GM23248 (cell line): ENCODE results near the gene ATP23. TPM values are rescaled to one million over a fixed set of nuclear protein-coding genes. Genes with fewer than 3 reads are reported as not detected.

Source experiments
- DNase-seq: peaks from one replicate; pipeline ENCODE4 v3.0.0-alpha.2; 2015
- H2AFZ ChIP-seq: fragments of 200-600 bp; sonication (generic); 2 replicates; pipeline ENCODE4 v1.6.1; 2016; ENCODE audit warnings: antibody characterized with exemption
- H3F3A ChIP-seq: fragments of 200-600 bp; sonication (generic); 2 replicates; pipeline ENCODE4 v1.6.1; 2016; ENCODE audit warnings: mild to moderate bottlenecking, antibody characterized with exemption, mixed run types; ENCODE audit not compliant: insufficient read depth
- H3K27ac ChIP-seq: fragments of 200-600 bp; sonication (generic); 2 replicates; pipeline ENCODE4 v1.5.1; 2016; ENCODE audit warnings: mild to moderate bottlenecking
- H3K27me3 ChIP-seq: fragments of 200-600 bp; sonication (generic); replicated peaks from 2 replicates; pipeline ENCODE4 v1.6.1; 2016; ENCODE audit warnings: mild to moderate bottlenecking; ENCODE audit not compliant: insufficient read depth
- H3K36me3 ChIP-seq: fragments of 200-600 bp; sonication (generic); 2 replicates; pipeline ENCODE4 v1.6.1; 2016; ENCODE audit warnings: low read depth, mild to moderate bottlenecking
- H3K4me1 ChIP-seq: fragments of 200-600 bp; sonication (generic); 2 replicates; pipeline ENCODE4 v1.6.1; 2016; ENCODE audit warnings: mild to moderate bottlenecking; ENCODE audit not compliant: insufficient read depth
- H3K4me2 ChIP-seq: fragments of 200-600 bp; sonication (generic); one replicate; pipeline ENCODE4 v1.6.1; 2016; ENCODE audit warnings: mild to moderate bottlenecking; ENCODE audit not compliant: unreplicated experiment
- H3K4me3 ChIP-seq: fragments of 200-600 bp; sonication (generic); 2 replicates; pipeline ENCODE4 v1.5.1; 2016; ENCODE audit warnings: mild to moderate bottlenecking
- H3K79me2 ChIP-seq: fragments of 200-600 bp; sonication (generic); 2 replicates; pipeline ENCODE4 v1.6.1; 2016; ENCODE audit warnings: mild to moderate bottlenecking; ENCODE audit not compliant: insufficient read depth
- H3K9ac ChIP-seq: fragments of 200-600 bp; sonication (generic); 2 replicates; pipeline ENCODE4 v1.6.1; 2016; ENCODE audit warnings: mild to moderate bottlenecking
- H3K9me2 ChIP-seq: fragments of 200-600 bp; sonication (generic); 2 replicates; pipeline ENCODE4 v1.6.1; 2016; ENCODE audit warnings: mixed run types, mild to moderate bottlenecking, moderate library complexity; ENCODE audit not compliant: insufficient read depth
- H3K9me3 ChIP-seq: fragments of 200-600 bp; sonication (generic); one replicate; pipeline ENCODE4 v1.6.1; 2017; ENCODE audit warnings: low read depth
- H4K20me1 ChIP-seq: fragments of 200-600 bp; sonication (generic); 2 replicates; pipeline ENCODE4 v1.6.0; 2016; ENCODE audit not compliant: insufficient read depth
- EZH2 ChIP-seq: fragments of 200-600 bp; sonication (generic); IDR thresholded peaks from 2 replicates; pipeline ENCODE4 v1.6.1; 2018; ENCODE audit warnings: antibody characterized with exemption, mild to moderate bottlenecking; ENCODE audit not compliant: insufficient read depth, poor library complexity, severe bottlenecking
- EZH2phosphoT487 ChIP-seq: fragments of 200-600 bp; sonication (generic); IDR thresholded peaks from 2 replicates; pipeline ENCODE4 v1.6.1; 2018; ENCODE audit warnings: antibody characterized with exemption, moderate library complexity, mild to moderate bottlenecking, low read depth; ENCODE audit not compliant: insufficient read depth
- WGBS, 2 experiments: methylation state at CpG; one replicate each; pipeline ENCODE4 v1.1.6; 2015 to 2017; ENCODE audit warnings: low lambda C conversion rate in 2 of 2, low coverage in 1 of 2; ENCODE audit errors: missing lambda C conversion rate in 2 of 2; 5-methylcytosine and 5-hydroxymethylcytosine counted together
- in situ Hi-C: fragments of 300-500 bp; cut with MboI; formaldehyde crosslinking; loops from 2 replicates; pipeline ENCODE4 v1.15.0; 2020
- polyA plus RNA-seq: library from polyadenylated mRNA; unstranded; fragments of >200 nt; fragmentation: Nextera tagmentation; extraction: Ambion mirVana; gene quantifications from 2 replicates; pipeline ENCODE4 v1.2.1, GENCODE V29; 2016
- total RNA-seq: library from RNA; depleted of rRNA; stranded (reverse); fragments of >200 nt; shearing (Covaris generic); gene quantifications from 2 replicates; pipeline ENCODE4 v1.2.3, GENCODE V29; 2014

The ATP23 gene
- total and polyA plus RNA-seq, 2 experiments from 2014 or later: 5.7 to 14.8 TPM

- in situ Hi-C loops: no loop called here
- Histone ChIP-seq H3K9me3 (no peaks in the 10 kb centered on the region), H3K4me1 (peaks cover 59% of the 10 kb centered on the region), H3K36me3 (no peaks in the 10 kb centered on the region), H3K27ac (no peak overlapping the region), H3K4me3 (peak overlapping the region; percentile 65), H3K9ac (peak overlapping the region; percentile 86), H4K20me1 (no peaks in the 10 kb centered on the region), H3K27me3 (no peaks in the 10 kb centered on the region), H2AFZ (peak overlapping the region; percentile 76), H3K4me2 (peak overlapping the region; percentile 78), H3K79me2 (no peaks in the 10 kb centered on the region), H3K9me2 (no peaks in the 10 kb centered on the region), H3F3A (peaks cover 45% of the 10 kb centered on the region)
- DNase-seq: no peak
- no peak for TF ChIP-seq EZH2phosphoT487
- TF ChIP-seq EZH2: no peak
- 61 to 66% methylated on average over 8 to 10 of the region's 10 CpGs for WGBS, 2 experiments
These were observed 43.9 kb upstream of the ATP23 start for GRCh38 chr12:57897286-57897974.

- Histone ChIP-seq H3K9me2 (no peaks in the 10 kb centered on the region), H3K4me1 (peaks cover 49% of the 10 kb centered on the region), H3K4me2 (peak overlapping the region; percentile 51), H3K9me3 (no peaks in the 10 kb centered on the region), H3F3A (peaks cover 35% of the 10 kb centered on the region), H3K27me3 (no peaks in the 10 kb centered on the region), H3K36me3 (no peaks in the 10 kb centered on the region), H3K79me2 (no peaks in the 10 kb centered on the region), H3K27ac (peak overlapping the region; percentile 39), H3K4me3 (no peak overlapping the region), H4K20me1 (no peaks in the 10 kb centered on the region), H3K9ac (peak overlapping the region; percentile 39; the same call in 1 of the 2 replicates), H2AFZ (peak overlapping the region; percentile 32; the same call in 1 of the 2 replicates)
- no peak for TF ChIP-seq EZH2phosphoT487
- TF ChIP-seq EZH2: no peak
- in situ Hi-C loops: no loop called here
- DNase-seq: peak; percentile 15
- 37 to 40% methylated on average over 5 of the region's 5 CpGs for WGBS, 2 experiments
These were observed 42.9 kb upstream of the ATP23 start for GRCh38 chr12:57898308-57898970.

- no peaks in the 10 kb centered on the region for H3K79me2 ChIP-seq
- no peaks in the 10 kb centered on the region for H3K9me3 ChIP-seq
- H3K4me3 ChIP-seq: no peak overlapping the region
- H3K27ac ChIP-seq: peak overlapping the region; percentile 39
- H3K9ac ChIP-seq: peak overlapping the region; percentile 39; the same call in 1 of the 2 replicates
- no peaks in the 10 kb centered on the region for H3K36me3 ChIP-seq
- peak overlapping the region; percentile 32; the same call in 1 of the 2 replicates for H2AFZ ChIP-seq
- H3K4me2 ChIP-seq: peak overlapping the region; percentile 51
- peaks cover 29% of the 10 kb centered on the region for H3F3A ChIP-seq
- H3K9me2 ChIP-seq: no peaks in the 10 kb centered on the region
- 59 to 60% methylated on average over 10 of the region's 10 CpGs for WGBS, 2 experiments
- in situ Hi-C loops: no loop called here
- H4K20me1 ChIP-seq: no peaks in the 10 kb centered on the region
- DNase-seq: peak; percentile 74
- H3K27me3 ChIP-seq: no peaks in the 10 kb centered on the region
- TF ChIP-seq EZH2: no peak
- no peak for TF ChIP-seq EZH2phosphoT487
- peaks cover 44% of the 10 kb centered on the region for H3K4me1 ChIP-seq
These were observed 42.2 kb upstream of the ATP23 start for GRCh38 chr12:57899010-57899662.

- in situ Hi-C loops: no loop called here
- no peaks in the 10 kb centered on the region for H4K20me1 ChIP-seq
- H3K4me2 ChIP-seq: no peak overlapping the region
- TF ChIP-seq EZH2 (no peak), EZH2phosphoT487 (no peak)
- H3F3A ChIP-seq: peaks cover 9% of the 10 kb centered on the region
- no peak for DNase-seq
- 83 to 84% methylated on average over 3 of the region's 3 CpGs for WGBS, 2 experiments
- H3K4me1 ChIP-seq: peaks cover 15% of the 10 kb centered on the region
- H3K27ac ChIP-seq: no peak overlapping the region
- H3K27me3 ChIP-seq: no peaks in the 10 kb centered on the region
- no peak overlapping the region for H3K4me3 ChIP-seq
- no peaks in the 10 kb centered on the region for H3K9me2 ChIP-seq
- H2AFZ ChIP-seq: no peak overlapping the region
- no peaks in the 10 kb centered on the region for H3K9me3 ChIP-seq
- no peaks in the 10 kb centered on the region for H3K79me2 ChIP-seq
- H3K36me3 ChIP-seq: no peaks in the 10 kb centered on the region
- H3K9ac ChIP-seq: no peak overlapping the region
These were observed 38.8 kb upstream of the ATP23 start for GRCh38 chr12:57902478-57902969.
